GM21381 (cell line): ENCODE data around the gene MAGEA11.
"Not testable (repeated sequence)": the region's sequence is repeated elsewhere in the genome, so short reads cannot be mapped to it uniquely, and the experiment has no call there.

Experiments used
- ATAC-seq: cut with Tn5 transposase; IDR thresholded peaks from one replicate; pipeline ENCODE4 v1.9.1; 2021; ENCODE audit warnings: mild to moderate bottlenecking, moderate library complexity; ENCODE audit not compliant: unreplicated experiment

Gene MAGEA11

DNA sequence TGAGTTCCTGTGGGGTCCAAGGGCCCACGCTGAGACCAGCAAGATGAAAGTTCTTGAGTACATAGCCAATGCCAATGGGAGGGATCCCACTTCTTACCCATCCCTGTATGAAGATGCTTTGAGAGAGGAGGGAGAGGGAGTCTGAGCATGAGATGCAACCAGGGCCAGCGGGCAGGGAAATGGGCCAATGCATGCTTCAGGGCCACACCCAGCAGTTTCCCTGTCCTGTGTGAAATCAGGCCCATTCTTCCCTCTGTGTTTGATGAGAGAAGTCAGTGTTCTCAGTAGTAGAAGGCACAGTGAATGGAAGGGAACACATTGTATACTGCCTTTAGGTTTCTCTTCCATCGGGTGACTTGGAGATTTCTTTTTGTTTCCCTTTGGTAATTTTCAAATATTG is 4.8 kb downstream of the MAGEA11 start:
- ATAC-seq = no peak

GRCh38 chrX:149717803-149718202 is 5.9 kb downstream of the MAGEA11 start:
- ATAC-seq = no peak

DNA sequence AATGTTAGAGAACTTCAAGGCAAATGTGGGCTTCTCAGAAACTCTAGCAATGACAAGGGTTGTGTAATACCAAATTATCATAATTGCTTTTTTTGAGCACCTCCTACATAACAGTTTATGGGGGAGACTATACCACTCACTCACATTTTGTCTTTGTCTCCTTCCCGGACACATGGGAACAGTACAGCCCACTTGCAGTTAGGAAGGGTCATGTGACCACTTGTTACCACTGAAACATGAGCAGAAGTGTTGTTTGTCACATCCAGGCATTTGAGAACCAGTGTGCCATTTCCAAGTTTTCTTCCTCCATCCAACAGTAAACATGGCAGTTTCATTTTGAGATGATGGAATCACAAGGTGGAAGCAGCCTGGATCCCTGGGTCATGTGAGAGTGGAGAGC is 6.9 kb downstream of the MAGEA11 start:
- no peak for ATAC-seq

GRCh38 chrX:149720021-149720689 is 8.3 kb downstream of the MAGEA11 start:
- no peak for ATAC-seq

GRCh38 chrX:149721241-149721640 is 9.4 kb downstream of the MAGEA11 start:
- not testable (repeated sequence) for ATAC-seq

DNA sequence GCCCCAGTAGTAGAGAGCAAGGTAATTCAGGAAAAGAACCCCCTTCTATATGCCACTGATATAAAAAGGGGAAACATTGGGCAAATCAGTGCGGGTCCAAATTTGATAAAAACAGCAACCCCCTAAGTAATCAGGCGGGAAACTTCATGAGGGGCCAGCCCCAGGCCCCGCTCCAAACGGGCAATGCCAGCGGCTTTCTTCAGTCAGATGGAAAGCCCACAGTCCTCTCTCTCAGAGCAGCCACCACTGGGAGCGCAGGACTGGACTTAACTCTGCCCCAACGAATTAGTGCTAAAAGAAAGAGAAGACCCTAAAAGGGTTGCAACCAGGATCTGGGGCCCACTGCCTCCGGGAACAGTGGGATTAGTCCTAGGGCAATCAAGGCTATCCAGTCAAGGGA is 9.9 kb downstream of the MAGEA11 start:
- ATAC-seq = no peak

- not testable (repeated sequence) for ATAC-seq
These were observed 11.8 kb downstream of the MAGEA11 start for GRCh38 chrX:149723583-149724118.

- ATAC-seq = not testable (repeated sequence)
These were observed 15.4 kb downstream of the MAGEA11 start for GRCh38 chrX:149727308-149727707.

- ATAC-seq = not testable (repeated sequence)
These were observed 30.4 kb downstream of the MAGEA11 start for GRCh38 chrX:149742269-149742668.

- ATAC-seq = not testable (repeated sequence)
These were observed 34.6 kb downstream of the MAGEA11 start for GRCh38 chrX:149746390-149747007.

DNA sequence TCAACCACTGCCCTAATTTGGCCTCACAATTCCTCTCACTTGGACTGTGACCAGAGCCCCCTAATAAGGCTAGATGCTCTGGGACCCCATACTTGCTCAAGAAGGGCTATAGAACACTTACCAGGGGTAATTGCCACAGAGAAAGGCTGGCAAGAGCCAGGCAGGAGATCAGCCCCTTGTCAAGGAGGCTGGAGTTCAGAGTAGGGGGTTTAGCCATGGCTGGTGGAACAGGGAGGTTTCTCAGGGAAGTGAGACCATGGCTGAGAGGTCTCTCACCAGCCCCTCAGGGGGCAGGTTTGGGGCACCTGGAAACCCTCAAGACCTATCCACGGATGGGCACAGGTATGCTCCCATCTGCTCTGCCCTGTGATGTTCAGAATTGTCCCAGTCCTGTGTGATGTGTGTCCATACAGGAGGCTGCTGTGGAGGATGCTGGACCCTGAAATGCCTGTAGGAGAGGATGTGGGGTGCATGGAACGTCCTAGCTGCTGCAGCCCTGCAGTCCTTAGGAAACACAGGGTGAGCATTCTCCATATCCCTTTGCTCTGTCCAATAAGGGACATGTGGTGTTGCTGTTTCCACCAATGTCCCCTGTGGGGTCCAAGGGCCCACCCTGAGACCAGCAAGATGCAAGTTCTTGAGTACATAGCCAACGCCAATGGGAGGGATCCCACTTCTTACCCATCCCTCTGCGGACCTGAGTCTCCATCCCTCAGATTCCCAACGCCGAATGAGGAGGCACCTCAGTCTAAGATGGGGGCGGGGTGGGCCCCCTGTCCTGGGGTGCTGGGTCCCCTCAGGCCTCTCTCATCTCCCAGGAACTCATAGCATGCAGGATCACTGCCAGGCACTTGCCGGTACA is 45.6 kb downstream of the MAGEA11 start:
- ATAC-seq = no peak

GRCh38 chrX:149758068-149758714 is 46.3 kb downstream of the MAGEA11 start:
- ATAC-seq = no peak

- ATAC-seq = not testable (repeated sequence)
These were observed 46.8 kb downstream of the MAGEA11 start for GRCh38 chrX:149758715-149759078.

DNA sequence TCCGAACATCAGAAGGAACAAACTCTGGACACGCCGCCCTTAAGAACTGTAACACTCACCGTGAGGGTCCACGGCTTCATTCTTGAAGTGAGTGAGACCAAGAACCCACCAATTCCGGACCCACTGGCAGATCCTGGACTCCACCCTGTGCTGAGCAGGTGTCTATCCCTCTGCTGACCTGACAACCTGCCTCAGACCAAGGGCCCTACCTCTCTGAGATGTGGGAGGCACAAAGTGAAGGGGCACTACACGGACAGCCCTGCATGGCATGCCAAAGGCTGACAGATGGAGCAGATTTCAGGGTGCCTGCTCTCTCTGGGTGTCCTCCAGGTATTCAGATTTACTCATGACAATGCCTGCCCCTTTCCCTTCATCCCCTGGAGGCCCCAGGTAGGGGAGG is 48.0 kb downstream of the MAGEA11 start:
- no peak for ATAC-seq

DNA sequence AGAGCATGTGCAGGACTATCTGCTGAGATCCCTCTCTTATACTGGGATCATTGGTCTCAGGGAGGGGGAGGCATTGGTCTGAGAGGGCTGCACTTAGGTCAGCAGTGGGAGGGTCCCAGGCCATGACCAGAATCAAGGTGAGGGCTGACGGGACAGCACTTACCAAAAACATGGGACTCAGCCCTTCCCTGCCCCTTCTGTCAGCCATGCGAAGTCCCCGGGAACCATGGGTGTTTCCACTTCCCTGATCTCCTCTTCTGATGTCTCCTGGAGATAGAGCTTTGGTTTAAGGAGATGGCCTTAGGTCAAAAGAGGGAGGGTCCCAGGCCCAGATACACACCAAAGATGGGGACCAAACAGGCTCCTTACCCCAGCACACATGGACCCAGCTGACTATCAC is 49.1 kb downstream of the MAGEA11 start:
- no peak for ATAC-seq

DNA sequence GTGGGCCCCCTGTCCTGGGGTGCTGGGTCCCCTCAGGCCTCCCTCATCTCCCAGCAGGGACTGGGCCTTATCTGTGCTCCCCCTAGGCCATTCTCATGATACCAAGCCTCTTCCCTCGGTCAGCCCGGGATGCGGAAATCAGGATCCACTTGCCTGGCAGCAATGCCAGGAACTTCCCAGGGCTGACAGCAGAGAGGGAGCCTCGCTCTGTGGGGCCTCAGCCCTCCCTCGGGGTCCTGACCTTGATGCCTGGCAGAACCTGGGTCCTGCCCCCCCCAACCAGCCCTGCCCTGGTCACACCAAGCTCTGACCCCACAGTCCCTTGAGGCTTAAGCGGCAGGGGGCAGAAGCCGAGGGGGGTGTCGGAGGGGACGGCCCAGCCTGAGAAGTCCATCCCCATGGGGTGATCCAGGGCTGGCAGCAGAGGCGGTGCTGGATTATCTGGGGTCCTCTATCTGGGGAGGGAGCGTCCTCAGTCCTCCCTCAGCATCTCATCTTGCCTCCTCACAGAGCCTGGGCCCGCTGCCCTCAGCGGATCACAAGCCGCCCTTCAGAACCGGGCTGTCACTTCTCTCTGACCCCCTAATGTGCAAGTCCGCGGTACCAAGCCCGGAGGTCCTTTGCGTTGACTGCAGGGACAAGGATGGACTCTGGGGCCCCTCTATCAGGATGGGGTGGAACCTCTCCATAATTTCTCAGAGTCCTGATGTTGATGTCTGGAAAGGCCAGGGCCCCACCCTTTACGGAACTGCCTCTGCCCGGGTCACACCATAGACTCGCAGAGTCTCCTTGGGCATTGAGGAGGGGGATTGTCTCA is 50.2 kb downstream of the MAGEA11 start:
- not testable (repeated sequence) for ATAC-seq

- ATAC-seq = no peak
These were observed 51.1 kb downstream of the MAGEA11 start for GRCh38 chrX:149762696-149763614.
